Fibroblast of mammary gland (primary cell): ENCODE measurements around the gene GABRB2.

Experiments used
- DNase-seq: peaks from one replicate; pipeline ENCODE4 v3.0.0-alpha.2; 2010; ENCODE audit warnings: low read depth
- H3K4me3 ChIP-seq: 2 replicates; pipeline ENCODE4 v1.5.1; 2011; ENCODE audit warnings: low read depth, mild to moderate bottlenecking, low read length, moderate library complexity; ENCODE audit not compliant: control insufficient read depth
- CTCF ChIP-seq: conservative IDR thresholded peaks from 2 replicates; pipeline ENCODE4 v1.5.1; 2011; ENCODE audit warnings: low read depth, low read length, inconsistent platforms; ENCODE audit not compliant: control insufficient read depth, insufficient read depth

Gene GABRB2

GRCh38 chr5:161546470-161547301, at the start of gene GABRB2:
TSS of gene GABRB2 (minus strand) at chr5:161546725. CDS start at chr5:161546643, 82 bp downstream.
- peak within 1 kb of the TSS; percentile 38 for H3K4me3 ChIP-seq
- no peak for TF ChIP-seq CTCF
- peak; percentile 24 for DNase-seq

GRCh38 chr5:161585798-161586197, 39.3 kb upstream of the GABRB2 start:
- H3K4me3 ChIP-seq: no peak overlapping the region
- DNase-seq: no peak
- TF ChIP-seq CTCF: no peak

GRCh38 chr5:161580621-161581020, 34.1 kb upstream of the GABRB2 start:
- no peak overlapping the region for H3K4me3 ChIP-seq
- no peak for TF ChIP-seq CTCF
- DNase-seq: no peak

- no peak overlapping the region for H3K4me3 ChIP-seq
- TF ChIP-seq CTCF: no peak
- DNase-seq: no peak
Observed at GRCh38 chr5:161572914-161573313, 26.4 kb upstream of the GABRB2 start.

- no peak for DNase-seq
- TF ChIP-seq CTCF: no peak
- no peak overlapping the region for H3K4me3 ChIP-seq
Observed at GRCh38 chr5:161566081-161566480, 19.6 kb upstream of the GABRB2 start.

- H3K4me3 ChIP-seq: no peak overlapping the region
- DNase-seq: no peak
- no peak for TF ChIP-seq CTCF
Observed at GRCh38 chr5:161562446-161562845, 15.9 kb upstream of the GABRB2 start.

GRCh38 chr5:161549106-161549505, 2.6 kb upstream of the GABRB2 start:
- TF ChIP-seq CTCF: no peak
- DNase-seq: peak; percentile 28
- no peak overlapping the region for H3K4me3 ChIP-seq
